GM21576 (cell line): ENCODE data around the gene RFX8.

Experiments
- ATAC-seq: cut with Tn5 transposase; IDR thresholded peaks from one replicate; pipeline ENCODE4 v1.9.1; 2021; ENCODE audit warnings: mild to moderate bottlenecking, moderate library complexity; ENCODE audit not compliant: unreplicated experiment

RFX8 gene

DNA sequence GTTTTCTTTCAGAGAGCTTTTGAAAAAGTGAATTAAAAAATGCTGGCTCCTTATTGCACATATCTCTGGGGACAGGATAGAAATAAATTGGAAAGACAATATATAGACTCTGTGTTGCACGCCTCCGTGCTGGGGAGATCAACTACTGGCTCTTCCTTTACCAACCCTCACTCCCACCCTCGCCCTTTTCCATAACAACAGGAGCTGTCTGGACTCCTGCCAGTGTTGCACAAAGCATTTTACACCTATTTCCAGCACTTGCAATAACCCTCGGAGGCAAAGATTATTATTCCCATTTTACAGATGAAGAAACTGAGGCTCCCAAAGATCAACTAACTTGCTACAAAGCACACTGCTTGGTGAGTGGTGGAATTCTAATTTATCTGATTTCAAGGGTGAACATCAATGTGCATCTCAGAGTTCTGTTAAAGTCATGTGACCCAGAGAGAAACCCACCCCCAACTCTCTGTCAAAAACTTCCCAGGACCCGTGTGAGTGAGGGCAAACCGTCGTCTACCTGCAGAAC, 91.8 kb downstream of the RFX8 start:
- ATAC-seq: no peak

DNA sequence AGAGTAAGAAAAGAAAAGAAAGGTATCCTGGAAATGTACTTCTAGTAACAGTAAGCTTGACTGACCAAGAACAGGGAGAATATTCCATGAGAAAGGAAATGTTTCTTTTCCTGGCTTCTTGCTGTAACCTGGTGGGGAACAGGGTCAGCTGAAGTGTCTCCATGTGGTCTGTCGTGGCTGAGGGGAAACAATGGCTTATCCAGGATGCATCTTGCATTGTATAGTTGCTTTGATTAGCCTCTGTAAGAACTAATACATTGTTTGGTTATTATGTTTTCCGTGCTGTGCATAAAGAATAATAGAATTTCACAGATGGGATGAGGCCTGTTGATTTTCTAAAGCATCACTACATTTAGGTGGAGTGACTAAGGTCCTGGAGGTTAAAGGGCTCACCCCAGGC, 92.5 kb downstream of the RFX8 start:
- ATAC-seq: no peak

DNA sequence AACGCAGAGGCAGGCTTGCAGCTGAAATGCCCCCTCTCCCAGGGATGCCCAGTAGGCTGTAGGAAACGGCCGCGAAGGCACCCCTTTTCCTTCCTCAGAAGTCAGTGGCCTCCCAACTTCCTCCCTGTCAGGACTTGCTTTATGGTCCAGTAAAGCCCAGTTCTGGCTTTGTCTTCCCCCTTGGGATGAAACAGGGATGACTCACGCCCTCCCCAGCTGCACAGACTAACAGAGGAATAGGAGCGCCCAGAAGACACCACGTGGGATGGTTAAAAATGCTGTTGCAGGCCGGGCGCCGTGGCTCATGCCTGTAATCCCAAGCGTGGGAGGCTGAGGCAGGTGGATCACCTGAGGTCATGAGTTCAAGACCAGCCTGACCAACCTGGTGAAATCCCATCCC, 94.5 kb downstream of the RFX8 start:
- no peak for ATAC-seq

DNA sequence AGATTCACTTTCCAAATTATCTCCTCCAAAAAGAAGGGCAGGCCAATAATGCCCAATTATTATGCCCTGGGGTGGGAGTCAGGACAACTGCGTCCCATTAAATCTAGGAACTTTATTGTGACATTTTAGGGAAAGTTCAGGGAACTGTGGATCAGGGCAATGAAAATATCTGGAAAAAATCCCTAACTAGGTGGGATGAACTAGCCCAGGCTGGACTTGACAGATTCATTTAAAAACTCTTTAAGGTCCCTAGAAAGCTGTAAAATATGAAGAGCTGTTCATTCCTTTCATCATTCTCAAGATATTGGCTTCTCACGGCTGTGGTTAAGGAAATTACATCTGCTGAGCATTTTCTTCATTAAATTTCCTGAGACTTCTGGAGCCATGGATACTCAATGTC, 95.8 kb downstream of the RFX8 start:
- no peak for ATAC-seq

DNA sequence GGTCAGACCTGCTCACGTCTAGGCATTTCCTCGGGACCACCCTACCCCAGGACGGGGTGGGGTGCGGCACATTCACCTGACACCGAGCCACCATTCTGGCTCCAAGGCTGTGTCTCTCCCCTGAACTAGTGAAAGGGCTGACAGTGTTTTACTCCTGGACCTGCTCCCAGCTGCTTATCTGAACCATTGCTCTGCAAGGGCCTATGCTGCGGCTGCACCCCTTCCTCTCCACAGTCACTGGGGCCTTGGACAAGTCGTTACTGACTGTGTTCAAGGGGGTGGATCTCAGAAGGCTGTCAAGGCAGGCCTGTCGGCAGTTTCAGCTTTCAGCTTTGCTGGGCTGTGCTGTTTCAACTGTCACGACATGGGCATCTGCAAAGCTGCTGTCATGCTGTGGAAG, 99.3 kb downstream of the RFX8 start:
- ATAC-seq: no peak

DNA sequence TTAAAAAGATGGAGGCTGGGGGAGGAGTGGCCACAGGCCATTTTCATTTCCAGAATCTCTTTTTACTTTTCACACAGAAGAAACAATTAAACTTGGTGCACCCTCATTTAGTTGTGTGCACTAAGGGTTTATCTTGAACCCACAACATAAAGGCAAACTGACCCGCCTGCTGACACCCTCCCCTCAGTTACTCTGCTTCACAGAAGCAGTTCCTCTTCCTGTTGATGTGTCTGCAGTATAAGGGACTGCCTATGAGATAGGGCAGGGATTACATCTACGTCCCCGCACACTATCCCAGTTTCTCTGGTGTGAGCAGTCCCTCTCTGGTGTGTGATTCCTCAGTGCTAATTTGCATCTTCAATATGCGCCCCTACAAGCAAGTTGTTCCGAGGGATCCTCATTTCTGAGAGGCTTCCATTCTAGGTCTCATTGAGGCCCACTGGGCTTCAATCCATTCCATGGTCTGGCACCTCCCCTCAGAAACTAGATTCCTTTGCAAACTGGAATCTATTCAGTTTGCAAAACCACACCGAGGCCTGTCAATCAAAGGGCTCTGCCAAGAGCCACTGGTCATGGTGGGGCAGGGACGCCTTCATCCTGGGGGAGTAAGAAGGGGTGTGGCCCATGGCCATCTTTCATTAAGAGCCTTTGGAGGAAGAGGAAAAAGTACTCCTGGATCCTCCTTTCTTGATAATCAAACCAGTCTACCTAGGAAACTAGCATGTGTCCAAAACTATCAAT, 99.9 kb downstream of the RFX8 start:
- no peak for ATAC-seq

DNA sequence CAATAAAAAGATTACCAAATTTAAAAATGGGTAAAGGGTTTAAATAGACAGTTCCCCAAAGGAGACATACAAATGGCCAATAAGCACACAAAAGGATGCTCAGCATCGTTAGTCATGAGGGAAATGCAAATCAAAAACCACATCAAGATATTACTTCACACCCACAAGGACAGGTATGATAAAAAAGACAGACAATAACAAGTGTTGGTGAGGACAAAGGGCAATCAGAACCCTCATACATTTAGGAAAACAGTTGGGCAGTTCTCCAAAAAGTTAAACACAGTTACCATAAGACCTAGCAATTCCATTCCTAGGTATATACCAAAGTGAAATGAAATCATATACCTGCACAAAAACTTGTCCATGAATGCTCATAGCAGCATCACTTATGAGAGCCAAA, 102.1 kb downstream of the RFX8 start:
- no peak for ATAC-seq

- no peak for ATAC-seq
These were observed 103.3 kb downstream of the RFX8 start for GRCh38 chr2:101371636-101372035.

DNA sequence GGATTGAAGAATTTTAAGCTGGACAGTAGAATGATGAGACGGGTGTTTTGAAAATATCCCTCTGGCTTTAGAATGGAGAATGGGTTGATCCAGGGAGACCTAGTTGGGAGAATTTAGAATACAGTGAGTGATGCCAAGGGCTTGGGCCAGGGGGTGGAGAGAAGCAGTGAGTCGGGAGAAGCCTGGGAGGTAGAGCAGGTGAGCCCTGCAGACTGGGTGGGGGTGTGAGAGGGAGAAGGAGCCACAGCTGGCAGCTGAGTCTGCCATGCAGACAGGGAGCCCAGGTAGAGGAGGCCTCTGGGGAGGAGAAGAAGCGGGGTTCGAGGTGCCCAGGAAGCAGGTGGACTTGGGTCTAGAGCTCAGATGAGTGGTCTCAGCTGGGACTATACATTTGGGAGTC, 105.8 kb downstream of the RFX8 start:
- ATAC-seq: no peak

DNA sequence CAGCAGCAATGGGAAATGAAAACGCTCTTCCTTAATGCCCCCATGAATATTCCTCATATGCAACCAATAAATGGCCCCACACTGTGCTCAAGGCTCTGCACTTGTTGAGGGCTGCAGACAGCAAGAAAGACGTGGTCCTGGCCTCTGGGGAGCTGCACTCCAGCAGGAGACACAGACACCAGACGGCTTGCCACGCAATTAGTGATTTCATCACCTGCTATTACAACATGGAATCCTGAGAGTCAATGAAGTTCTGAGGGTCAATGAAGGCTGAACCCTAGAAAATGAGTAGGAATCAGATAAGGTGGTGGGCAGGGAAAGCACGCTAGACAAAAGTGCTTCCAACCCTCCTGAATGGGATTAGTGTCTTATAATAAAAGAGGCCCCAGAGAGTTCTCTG, 106.5 kb downstream of the RFX8 start:
- no peak for ATAC-seq

GRCh38 chr2:101367508-101367907, 107.4 kb downstream of the RFX8 start:
- ATAC-seq: no peak

- ATAC-seq: no peak
These were observed 110.0 kb downstream of the RFX8 start for GRCh38 chr2:101364878-101365277.

GRCh38 chr2:101362777-101363176, 112.1 kb downstream of the RFX8 start:
- ATAC-seq: no peak

GRCh38 chr2:101362316-101362715, 112.6 kb downstream of the RFX8 start:
- ATAC-seq: no peak

DNA sequence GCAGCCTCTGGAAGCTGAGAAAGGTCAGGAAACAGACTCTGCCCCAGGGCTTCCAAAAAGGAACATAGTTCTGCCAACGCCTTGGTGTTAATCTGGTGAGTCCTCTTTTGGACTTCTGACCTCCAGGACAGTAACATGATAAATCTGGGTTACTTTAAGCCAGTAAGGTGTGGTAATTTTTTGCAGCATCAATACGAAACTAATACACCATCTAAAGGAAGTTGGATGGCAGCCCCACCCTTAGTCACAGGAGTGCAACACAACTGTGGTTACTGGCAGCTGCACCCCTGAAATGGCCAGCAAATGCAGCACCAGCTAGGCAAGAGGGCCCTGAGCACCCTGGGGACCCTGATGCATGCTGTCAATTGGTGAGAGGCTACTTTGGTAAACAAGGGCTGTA, 113.4 kb downstream of the RFX8 start:
- no peak for ATAC-seq

DNA sequence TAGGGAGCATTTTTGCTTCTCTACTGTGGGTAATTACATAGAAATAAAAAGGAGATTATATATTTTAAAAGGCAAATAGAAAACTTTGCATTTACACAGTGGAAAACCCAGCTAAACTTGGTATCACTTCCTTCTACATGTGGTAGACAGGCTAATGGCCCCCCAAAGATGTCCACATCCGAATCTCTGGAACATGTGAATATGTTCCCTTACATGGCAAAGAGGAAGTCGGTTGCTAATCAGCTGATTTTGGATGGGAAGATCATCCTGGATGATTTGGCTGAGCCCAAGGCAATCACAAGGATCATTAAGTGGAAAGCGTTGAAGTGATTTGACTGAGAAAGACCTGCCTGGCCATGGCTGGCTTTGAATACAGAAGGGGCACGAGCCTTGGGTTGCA, 113.8 kb downstream of the RFX8 start:
- ATAC-seq: no peak

GRCh38 chr2:101360232-101360631, 114.7 kb downstream of the RFX8 start:
- no peak for ATAC-seq

- no peak for ATAC-seq
These were observed 115.4 kb downstream of the RFX8 start for GRCh38 chr2:101359410-101359954.

DNA sequence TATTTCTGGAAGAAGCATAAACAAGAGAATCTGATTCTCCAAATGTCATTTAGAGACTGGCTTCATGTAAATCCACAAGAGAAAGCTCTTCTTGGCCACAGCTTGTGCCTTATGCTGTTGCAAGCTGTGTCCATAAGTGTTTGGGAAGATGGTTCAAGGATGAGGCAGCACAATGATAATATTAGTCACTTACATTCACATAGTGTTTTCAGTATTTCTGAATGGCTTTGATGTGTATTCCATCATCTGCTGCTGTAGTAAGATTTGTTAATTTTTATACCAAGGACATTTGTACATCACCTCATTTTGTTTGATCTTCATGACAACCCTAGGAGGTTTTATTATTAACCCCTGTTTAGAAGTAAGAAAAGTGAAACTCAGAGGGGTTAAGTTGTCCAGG, 117.5 kb downstream of the RFX8 start:
- no peak for ATAC-seq

GRCh38 chr2:101356521-101356920, 118.4 kb downstream of the RFX8 start:
- no peak for ATAC-seq

GRCh38 chr2:101356055-101356454, 118.9 kb downstream of the RFX8 start:
- ATAC-seq: no peak

DNA sequence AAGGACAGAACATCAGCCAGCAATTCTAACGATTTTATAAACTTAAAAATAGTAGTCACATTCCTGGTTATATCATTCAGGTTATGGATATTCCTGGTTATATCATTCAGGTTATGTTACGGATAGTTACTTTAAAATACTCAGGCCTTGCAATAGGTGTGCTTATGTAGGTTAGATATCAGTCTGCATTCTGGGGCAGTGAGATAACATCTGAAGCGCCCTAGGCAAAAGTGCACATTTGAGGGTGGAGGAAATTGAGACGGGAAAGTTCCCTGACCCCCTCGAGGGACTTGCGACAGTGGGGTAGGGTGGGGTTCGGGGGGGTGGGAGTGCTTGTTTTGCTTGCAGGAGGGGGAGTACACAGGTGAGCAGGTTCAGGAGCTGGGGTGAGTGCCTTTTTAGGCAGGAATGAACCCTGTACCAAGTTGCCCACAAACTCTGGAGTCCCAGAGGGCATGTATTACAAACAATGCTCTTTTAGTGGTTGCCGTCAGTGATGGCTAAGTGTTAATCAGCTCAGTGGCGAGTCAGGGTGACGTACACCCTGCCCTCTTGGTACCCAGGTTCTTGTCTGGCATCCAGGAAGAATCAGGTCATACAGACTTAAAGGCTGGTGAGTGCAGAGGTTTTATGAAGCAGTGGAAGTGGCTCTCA, 119.4 kb downstream of the RFX8 start:
- ATAC-seq: no peak
